Hepatic stellate cell (primary cell): ENCODE results near the gene TCHHL1.

Experiments used
- DNase-seq: peaks from one replicate; pipeline ENCODE4 v3.0.0; 2011; ENCODE audit warnings: low spot score

TCHHL1 gene

DNA sequence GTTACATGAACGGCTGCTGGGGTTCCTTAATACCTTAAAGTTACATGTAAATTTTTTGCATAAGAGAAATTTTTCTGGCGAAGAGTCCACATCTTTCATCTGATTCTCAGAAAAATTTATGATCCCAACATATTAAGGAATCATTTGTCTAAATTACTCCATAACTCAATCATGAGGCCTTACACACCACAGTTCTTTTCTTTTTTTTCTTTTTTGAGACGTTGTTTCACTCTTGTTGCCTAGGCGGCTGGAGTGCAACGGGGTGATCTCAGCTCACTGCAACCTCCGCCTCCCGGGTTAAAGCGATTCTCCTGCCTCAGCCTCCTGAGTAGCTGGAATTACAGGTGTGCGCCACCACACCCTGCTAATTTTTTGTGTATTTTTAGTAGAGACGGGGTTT, 50.0 kb downstream of the TCHHL1 start:
- no peak for DNase-seq

DNA sequence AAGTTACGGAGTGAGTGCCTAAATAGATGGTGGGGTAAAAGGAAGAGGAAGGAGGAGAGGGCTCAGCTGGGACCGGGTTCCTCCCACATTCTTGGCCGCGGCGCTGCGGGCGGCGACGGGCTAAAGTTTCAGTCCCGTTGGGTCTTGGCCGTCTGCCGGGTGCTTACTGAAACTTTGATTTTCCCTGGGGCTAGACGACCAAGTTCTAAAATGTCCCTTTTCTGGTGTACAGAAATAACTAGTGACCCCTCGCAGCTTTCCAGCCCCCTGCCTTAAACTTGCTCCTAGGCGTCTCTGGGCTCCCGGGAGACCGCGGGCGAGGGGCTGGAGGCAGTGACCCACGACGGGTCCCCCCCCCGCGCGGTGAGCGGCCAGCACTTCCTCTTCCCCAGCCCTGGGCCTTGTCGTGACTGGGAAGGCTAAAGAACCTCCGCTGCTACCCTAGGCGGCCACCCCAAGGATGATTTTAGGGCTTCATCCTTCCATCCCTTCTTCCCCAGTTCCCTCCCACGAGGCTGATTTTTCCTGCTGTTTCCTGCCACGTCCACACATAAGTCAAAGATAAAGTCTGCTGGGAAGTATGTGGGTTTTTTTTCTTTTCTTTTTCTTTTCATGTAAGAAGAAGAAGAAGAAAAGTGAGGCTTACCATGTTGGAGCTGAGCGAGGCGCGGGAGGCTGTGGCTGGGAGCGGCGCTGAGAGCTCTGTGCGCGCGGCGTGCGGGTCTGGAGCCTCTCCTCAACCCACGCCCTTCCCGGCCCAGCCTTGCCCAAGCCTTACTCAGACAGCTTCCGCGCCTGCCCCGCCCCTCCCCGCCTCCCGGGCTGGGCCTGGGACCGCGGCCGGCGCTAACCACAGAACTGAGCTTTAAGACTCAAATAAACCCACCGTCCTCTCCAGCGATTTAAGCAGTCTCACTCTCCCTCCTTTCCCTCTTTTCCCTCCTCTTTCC, 52.3 kb downstream of the TCHHL1 start, which contains the start of gene S100A11:
Gene S100A11, minus strand, starts transcription at position 738 of the 950 bp plus-strand sequence. Its CDS starts 89 bp downstream, at position 649.
- DNase-seq = peak; percentile 81

DNA sequence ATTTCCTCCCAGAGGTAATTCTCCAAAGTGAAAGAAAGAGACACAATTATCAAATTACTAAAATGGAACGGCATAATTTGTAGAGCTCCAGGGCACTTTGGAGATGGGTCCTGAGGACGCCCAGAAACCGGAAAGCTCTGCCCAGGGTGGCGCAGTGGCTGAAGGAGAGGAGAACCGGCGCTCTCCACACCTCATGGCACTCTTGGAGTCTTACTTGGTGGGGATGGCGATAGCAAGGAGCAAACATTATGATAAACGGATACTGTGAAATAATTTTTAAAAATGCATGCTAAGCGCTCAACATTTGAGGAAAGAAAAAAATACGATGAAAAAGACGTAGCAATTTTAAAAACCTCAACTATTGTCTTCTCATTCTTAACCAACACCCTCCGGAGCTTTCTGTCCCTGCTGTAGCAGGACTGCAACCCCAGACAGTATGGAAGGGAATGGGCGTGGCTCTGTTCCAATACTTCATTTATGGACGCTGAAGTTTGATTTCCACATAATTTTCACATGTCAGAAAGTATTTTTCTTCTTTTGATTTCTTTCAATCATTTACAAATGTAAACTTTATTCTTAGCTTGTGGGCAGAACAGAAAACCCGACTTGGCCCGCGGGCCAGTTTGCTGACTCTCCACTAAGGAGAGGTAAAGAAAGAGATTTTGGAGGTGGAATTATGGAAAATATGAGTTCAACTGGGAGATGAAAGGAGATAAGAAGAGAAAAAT, 53.2 kb downstream of the TCHHL1 start:
- peak; percentile 35 for DNase-seq

DNA sequence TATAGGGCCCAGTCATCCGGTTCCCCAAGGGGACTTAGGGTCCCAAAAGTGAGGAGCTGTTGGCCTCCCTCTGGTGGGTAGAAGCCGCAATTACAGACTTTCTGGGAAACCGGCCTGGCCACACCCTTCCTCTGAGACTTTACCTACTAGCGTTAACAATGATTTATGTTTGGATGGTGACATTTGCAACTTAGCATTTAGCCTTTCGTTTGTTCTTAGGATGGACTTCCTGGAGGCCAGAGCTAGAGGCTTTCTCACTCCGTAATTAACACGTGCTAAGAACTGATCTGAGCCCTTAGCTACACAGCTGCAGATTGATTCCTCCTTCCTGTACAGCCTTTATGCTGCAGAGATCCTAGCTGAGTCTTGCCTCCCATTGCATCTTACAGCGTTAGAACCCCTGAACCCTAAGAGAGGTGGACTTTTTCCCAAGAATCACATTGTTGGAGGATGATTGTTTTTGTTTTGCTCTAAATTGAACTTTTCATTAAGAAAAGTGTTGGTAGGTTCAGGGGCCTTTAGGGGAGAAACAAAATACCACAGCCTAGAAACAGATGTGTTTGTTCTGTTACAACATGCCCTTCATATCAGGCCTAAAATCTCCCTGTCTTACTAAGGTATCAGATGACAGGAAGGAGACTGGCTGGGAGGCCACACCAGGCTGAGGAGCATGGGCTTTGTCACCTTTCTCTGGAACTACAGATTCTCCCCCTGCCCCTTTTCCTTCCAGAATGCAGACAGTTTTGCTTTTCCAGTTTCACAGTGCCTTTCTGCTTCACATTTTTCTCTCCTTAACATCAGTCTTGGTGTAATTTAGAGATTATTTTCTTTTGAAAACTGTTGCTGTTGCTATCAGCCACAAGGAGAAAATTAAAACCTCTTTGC, 54.0 kb downstream of the TCHHL1 start:
- peak; percentile 66 for DNase-seq

DNA sequence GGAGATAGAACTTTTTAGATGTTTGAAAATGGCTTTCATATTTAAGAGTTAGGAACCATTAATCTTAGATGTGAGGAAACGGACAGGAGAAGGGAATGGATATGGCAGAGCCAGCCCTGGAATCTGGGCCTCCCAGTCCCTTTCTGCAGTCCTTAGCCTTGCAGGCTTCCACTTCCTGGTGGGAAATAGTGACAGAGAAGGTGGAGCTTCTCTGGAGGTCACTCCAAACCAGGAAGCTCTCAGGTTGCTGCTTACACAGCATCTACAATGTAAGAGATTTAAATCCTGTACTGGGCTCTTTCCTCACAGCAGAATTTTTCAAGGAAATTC, 54.6 kb downstream of the TCHHL1 start:
- DNase-seq = no peak
